ENCODE data around the gene HS3ST5.

DNA sequence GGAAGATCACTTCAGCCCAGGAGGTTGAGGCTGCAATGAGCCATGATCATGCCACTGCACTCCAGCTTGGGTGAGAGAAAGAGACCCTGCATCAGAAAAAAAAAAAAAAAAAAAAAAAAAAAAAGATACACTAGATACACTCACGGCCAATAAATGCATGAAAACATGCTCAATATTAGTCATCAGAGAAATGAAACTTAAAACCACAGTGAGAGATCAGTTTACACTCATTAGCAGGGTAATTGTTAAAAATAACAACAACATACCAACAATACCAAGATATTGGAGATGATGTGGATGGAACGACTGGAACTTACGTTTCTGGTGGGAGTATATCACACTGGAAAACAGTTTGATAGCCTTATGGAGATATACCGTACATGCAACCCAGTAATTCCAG, 29.9 kb downstream of the HS3ST5 start:
- TF ChIP-seq CTCF (IDR thresholded peaks at IDR 0.05) (no peak), ZNF423 (CRISPR knock-in tag; IDR thresholded peaks at IDR 0.05) (no peak), ZNF232 (CRISPR knock-in tag; IDR thresholded peaks at IDR 0.05) (no peak), ZBTB21 (CRISPR knock-in tag; IDR thresholded peaks at IDR 0.05; ENCODE audit: borderline replicate concordance) (no peak), ZBTB43 (CRISPR knock-in tag; IDR thresholded peaks at IDR 0.05) (no peak), NR2C2 (CRISPR knock-in tag; IDR thresholded peaks at IDR 0.05) (no peak), GABPB1 (CRISPR knock-in tag; IDR thresholded peaks at IDR 0.05) (no peak), ATF3 (CRISPR knock-in tag; conservative IDR thresholded peaks at IDR 0.05) (no peak), RELA (CRISPR knock-in tag; IDR thresholded peaks at IDR 0.05; ENCODE audit: borderline replicate concordance) (no peak), ZNF219 (CRISPR knock-in tag; IDR thresholded peaks at IDR 0.05; ENCODE audit: borderline replicate concordance) (no peak)

Measured in WTC11 (cell line).